Keratinocyte (primary cell): ENCODE data around the gene PRR14L.

Source experiments
- CTCF ChIP-seq, 3 experiments: IDR thresholded peaks in 1 of 3; conservative IDR thresholded peaks in 1 of 3; optimal IDR thresholded peaks in 1 of 3; 2 replicates in 2 of 3; 3 replicates in 1 of 3; pipeline versions ENCODE3 to v1.5.1; 2011; ENCODE audit warnings: low read length in 3 of 3, mild to moderate bottlenecking in 3 of 3, moderate library complexity in 2 of 3, control low read depth in 1 of 3, inconsistent platforms in 1 of 3; ENCODE audit not compliant: insufficient read depth in 2 of 3; ENCODE audit errors: extremely low read depth in 1 of 3
- EZH2 ChIP-seq: IDR thresholded peaks from one replicate; pipeline ENCODE4 v1.6.1; 2012; ENCODE audit warnings: inconsistent platforms, mild to moderate bottlenecking, low read length, moderate library complexity

GRCh38 chr22:31637447-31637890 is 112.5 kb downstream of the PRR14L start:
- no peak for TF ChIP-seq CTCF (optimal IDR thresholded peaks at IDR 0.05 in 1 of 3, IDR thresholded peaks at IDR 0.05 in 1 of 3, conservative IDR thresholded peaks at IDR 0.05 in 1 of 3; ENCODE audit: extremely low read depth in 1 of 3, insufficient read depth in 2 of 3, low read length in 3 of 3)
- TF ChIP-seq EZH2 = no peak
